ENCODE measurements around the gene POLR2H.
A peak's percentile ranks its signal among the peaks of the same experiment; 100 is the strongest.
"Not testable (repeated sequence)": the region's sequence is repeated elsewhere in the genome, so short reads cannot be mapped to it uniquely, and the experiment has no call there.

The POLR2H gene

GRCh38 chr3:184335661-184336546 is 25.6 kb upstream of the POLR2H start:
- peak; percentile 91 for DNase-seq

- no peak for DNase-seq
Measured at GRCh38 chr3:184336547-184337398, 24.7 kb upstream of the POLR2H start.

GRCh38 chr3:184337399-184337714 is 24.2 kb upstream of the POLR2H start, which contains the start of gene FAM131A:
TSS of gene FAM131A (plus strand) at chr3:184337600. CDS start at chr3:184337631, 31 bp downstream.
- DNase-seq: no peak

- DNase-seq: no peak
Measured at GRCh38 chr3:184337981-184338380, 23.5 kb upstream of the POLR2H start.

- no peak for DNase-seq
Measured at GRCh38 chr3:184338511-184338945, 23.0 kb upstream of the POLR2H start.

- no peak for DNase-seq
Measured at GRCh38 chr3:184339001-184339400, 22.5 kb upstream of the POLR2H start.

- DNase-seq: not testable (repeated sequence)
Measured at GRCh38 chr3:184339451-184340135, 21.9 kb upstream of the POLR2H start.

GRCh38 chr3:184341925-184342324 is 19.6 kb upstream of the POLR2H start:
- DNase-seq: no peak

GRCh38 chr3:184343200-184343876 is 18.2 kb upstream of the POLR2H start:
- DNase-seq: no peak

GRCh38 chr3:184344579-184345316 is 16.8 kb upstream of the POLR2H start:
- DNase-seq: no peak

GRCh38 chr3:184345317-184346144 is 16.0 kb upstream of the POLR2H start:
- no peak for DNase-seq

GRCh38 chr3:184346480-184347190 is 14.9 kb upstream of the POLR2H start:
- no peak for DNase-seq

- DNase-seq: no peak
Measured at GRCh38 chr3:184347321-184348056, 14.0 kb upstream of the POLR2H start.

GRCh38 chr3:184348057-184348382 is 13.5 kb upstream of the POLR2H start:
- DNase-seq: no peak

GRCh38 chr3:184349563-184350470 is 11.7 kb upstream of the POLR2H start:
- no peak for DNase-seq

- no peak for DNase-seq
Measured at GRCh38 chr3:184350618-184351017, 10.9 kb upstream of the POLR2H start.

GRCh38 chr3:184351511-184352148 is 9.9 kb upstream of the POLR2H start:
- no peak for DNase-seq

All from CD4-positive, alpha-beta T cell treated with Interleukin-17A for 4 hours (primary cell).